Skin epidermis (tissue), 12 donors: ENCODE measurements around the gene EIF2B2.

ENCODE experiments used
- H3K27ac ChIP-seq, 21 experiments: fragments of 200-600 bp; sonication (generic) in 11 of 21; one replicate each; pipeline ENCODE4 v1.5.0; 2020; ENCODE audit warnings: mild to moderate bottlenecking in 3 of 21, inconsistent platforms in 2 of 21, moderate library complexity in 2 of 21
- H3K4me3 ChIP-seq, 7 experiments: fragments of 200-600 bp; sonication (generic) in 2 of 7; one replicate each; pipeline ENCODE4 v1.5.0; 2020; ENCODE audit warnings: inconsistent platforms in 2 of 7, mild to moderate bottlenecking in 2 of 7, moderate library complexity in 1 of 7

The EIF2B2 gene

GRCh38 chr14:75002392-75003249 is at the start of gene EIF2B2:
Gene EIF2B2, plus strand, starts transcription at chr14:75002921. Its CDS starts 70 bp downstream, at chr14:75002991.
- Histone ChIP-seq H3K27ac (peak within 1 kb of the TSS; percentile 66 to 94 (median 88)), H3K4me3 (peak within 1 kb of the TSS; percentile 71 to 95 (median 88))

GRCh38 chr14:74953686-74954085 is 49.0 kb upstream of the EIF2B2 start:
- Histone ChIP-seq H3K4me3 (peak overlapping the region; percentile 38 to 59 (median 47)), H3K27ac (peak overlapping the region in 7 of 21 experiments; percentile 3 to 78 (median 46))

- Histone ChIP-seq H3K4me3 (peak overlapping the region; percentile 38 to 59 (median 47)), H3K27ac (peak overlapping the region in 19 of 21 experiments; percentile 13 to 78 (median 45))
Measured at GRCh38 chr14:74954232-74954946, 48.3 kb upstream of the EIF2B2 start.

- Histone ChIP-seq H3K27ac (peak overlapping the region in 19 of 21 experiments; percentile 13 to 78 (median 45)), H3K4me3 (peak overlapping the region; percentile 38 to 59 (median 47))
Measured at GRCh38 chr14:74954947-74955228, 47.8 kb upstream of the EIF2B2 start.

- Histone ChIP-seq H3K27ac (peak within 1 kb of the TSS in 19 of 21 experiments; percentile 13 to 78 (median 45)), H3K4me3 (peak within 1 kb of the TSS; percentile 38 to 59 (median 47))
Measured at GRCh38 chr14:74955229-74956026, 47.3 kb upstream of the EIF2B2 start, which contains the start of gene PGF. Gene PGF, minus strand, starts transcription at chr14:74955597. Its CDS starts 355 bp downstream, at chr14:74955242.

GRCh38 chr14:74956027-74956279 is 46.8 kb upstream of the EIF2B2 start:
- Histone ChIP-seq H3K4me3 (peak overlapping the region in 6 of 7 experiments; percentile 46 to 59 (median 48)), H3K27ac (peak overlapping the region in 4 of 21 experiments; percentile 34 to 78 (median 48))

GRCh38 chr14:74956280-74957072 is 46.2 kb upstream of the EIF2B2 start:
- Histone ChIP-seq H3K27ac (no peak overlapping the region), H3K4me3 (no peak overlapping the region)

- no peak overlapping the region for H3K27ac ChIP-seq
- H3K4me3 ChIP-seq: no peak overlapping the region
Measured at GRCh38 chr14:74959596-74960180, 43.0 kb upstream of the EIF2B2 start.

- no peak overlapping the region for H3K27ac ChIP-seq
- no peak overlapping the region for H3K4me3 ChIP-seq
Measured at GRCh38 chr14:74960736-74961135, 42.0 kb upstream of the EIF2B2 start.

- Histone ChIP-seq H3K27ac (no peak overlapping the region), H3K4me3 (no peak overlapping the region)
Measured at GRCh38 chr14:74961238-74961911, 41.3 kb upstream of the EIF2B2 start.

GRCh38 chr14:74962046-74962445 is 40.7 kb upstream of the EIF2B2 start:
- no peak overlapping the region for H3K4me3 ChIP-seq
- no peak overlapping the region for H3K27ac ChIP-seq

GRCh38 chr14:74962493-74962892 is 40.2 kb upstream of the EIF2B2 start:
- Histone ChIP-seq H3K27ac (no peak overlapping the region), H3K4me3 (no peak overlapping the region)

GRCh38 chr14:74963178-74963704 is 39.5 kb upstream of the EIF2B2 start:
- Histone ChIP-seq H3K27ac (no peak overlapping the region), H3K4me3 (no peak overlapping the region)

GRCh38 chr14:74963705-74964271 is 38.9 kb upstream of the EIF2B2 start:
- Histone ChIP-seq H3K4me3 (no peak overlapping the region), H3K27ac (no peak overlapping the region)

GRCh38 chr14:74964787-74965485 is 37.8 kb upstream of the EIF2B2 start:
- Histone ChIP-seq H3K27ac (peak overlapping the region in 5 of 21 experiments; percentile 3 to 56 (median 30)), H3K4me3 (no peak overlapping the region)

GRCh38 chr14:74965486-74966153 is 37.1 kb upstream of the EIF2B2 start:
- H3K27ac ChIP-seq: peak overlapping the region in 5 of 21 experiments; percentile 5 to 56 (median 30)
- no peak overlapping the region for H3K4me3 ChIP-seq

- H3K27ac ChIP-seq: no peak overlapping the region
- H3K4me3 ChIP-seq: no peak overlapping the region
Measured at GRCh38 chr14:74968811-74969210, 33.9 kb upstream of the EIF2B2 start.
